Measurements from ENCODE around the gene RYR1.
"Not testable (repeated sequence)": the region's sequence is repeated elsewhere in the genome, so short reads cannot be mapped to it uniquely, and the experiment has no call there.

The RYR1 gene

GRCh38 chr19:38618590-38619360, 185.3 kb downstream of the RYR1 start, which contains the start of gene EIF3K:
Gene EIF3K, plus strand, starts transcription at chr19:38619188. Its CDS starts 81 bp downstream, at chr19:38619269.
- Histone ChIP-seq H3K4me1 (ENCODE audit: control insufficient read depth, insufficient read depth, low read length, poor library complexity, severe bottlenecking) (peaks cover 7% of the 10 kb centered on the region), H3K9me3 (ENCODE audit: control insufficient read depth, low read length) (no peaks in the 10 kb centered on the region), H3K27ac (ENCODE audit: low read depth, low read length, severe bottlenecking) (peak within 1 kb of the TSS; percentile 63), H3K4me3 (ENCODE audit: extremely low read depth, insufficient read depth, low read length, poor library complexity, severe bottlenecking) (peak within 1 kb of the TSS; percentile 96), H3K36me3 (ENCODE audit: control insufficient read depth, insufficient read depth, low read length) (peaks cover 32% of the 10 kb centered on the region)
- WGBS, 2 experiments (ENCODE audit: insufficient coverage in 2 of 2) = 4% methylated on average over 61 to 64 of the region's 64 CpGs

DNA sequence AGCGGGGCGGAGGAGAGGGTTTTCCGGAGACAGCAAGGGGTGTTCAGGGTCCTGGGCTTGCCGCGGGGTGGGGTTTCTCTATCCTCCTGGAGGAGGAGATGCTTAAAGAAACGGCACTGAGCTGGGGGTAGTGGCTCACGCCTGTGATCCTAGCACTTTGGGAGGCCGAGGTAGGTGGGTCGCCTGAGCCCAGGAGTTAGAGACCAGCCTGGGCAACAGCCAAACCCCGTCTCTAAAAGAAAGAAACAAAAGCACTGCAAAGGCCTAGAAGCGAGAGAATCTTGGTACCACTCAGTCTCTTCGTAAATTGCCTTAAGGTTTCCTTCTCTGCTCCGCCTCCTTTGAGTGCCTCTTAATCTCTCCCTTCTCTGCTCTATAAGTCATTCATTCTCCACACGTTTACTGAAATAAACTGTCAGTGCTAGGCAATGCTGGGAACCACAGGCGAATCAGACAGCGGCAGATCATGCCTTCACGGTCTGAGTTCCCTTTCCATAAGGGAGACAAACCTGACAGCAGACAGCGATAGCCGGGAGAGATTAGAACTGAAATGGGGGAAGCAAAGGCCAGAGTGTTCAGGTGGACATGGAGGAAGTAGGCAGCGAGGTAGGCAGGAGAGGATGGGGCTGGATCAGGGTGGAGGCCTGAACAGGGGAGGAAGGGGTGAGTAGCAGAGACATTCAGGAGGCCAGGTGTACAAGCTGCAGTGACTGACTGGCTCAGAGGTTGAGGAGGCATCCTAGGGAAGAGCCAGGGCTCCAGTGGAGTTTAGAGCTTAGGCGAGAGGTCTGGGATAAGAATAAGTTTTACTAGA, 186.1 kb downstream of the RYR1 start:
- peaks cover 7% of the 10 kb centered on the region for H3K4me1 ChIP-seq (ENCODE audit: control insufficient read depth, insufficient read depth, low read length, poor library complexity, severe bottlenecking)
- no peaks in the 10 kb centered on the region for H3K9me3 ChIP-seq (ENCODE audit: control insufficient read depth, low read length)
- H3K4me3 ChIP-seq (ENCODE audit: extremely low read depth, insufficient read depth, low read length, poor library complexity, severe bottlenecking) = peak overlapping the region; percentile 96
- WGBS, 2 experiments (ENCODE audit: insufficient coverage in 2 of 2) = 22 to 23% methylated on average over 20 of the region's 21 CpGs
- H3K27ac ChIP-seq (ENCODE audit: low read depth, low read length, severe bottlenecking) = peak overlapping the region; percentile 63
- peaks cover 39% of the 10 kb centered on the region for H3K36me3 ChIP-seq (ENCODE audit: control insufficient read depth, insufficient read depth, low read length)

- Histone ChIP-seq H3K4me3 (ENCODE audit: extremely low read depth, insufficient read depth, low read length, poor library complexity, severe bottlenecking) (no peak overlapping the region), H3K9me3 (ENCODE audit: control insufficient read depth, low read length) (no peaks in the 10 kb centered on the region), H3K36me3 (ENCODE audit: control insufficient read depth, insufficient read depth, low read length) (peaks cover 89% of the 10 kb centered on the region), H3K4me1 (ENCODE audit: control insufficient read depth, insufficient read depth, low read length, poor library complexity, severe bottlenecking) (no peaks in the 10 kb centered on the region), H3K27ac (ENCODE audit: low read depth, low read length, severe bottlenecking) (no peak overlapping the region)
- WGBS, 2 experiments (ENCODE audit: insufficient coverage in 2 of 2) = 94 to 100% methylated on average over 2 of the region's 3 CpGs
Observed at GRCh38 chr19:38624822-38625221, 191.3 kb downstream of the RYR1 start.

- WGBS, 2 experiments (ENCODE audit: insufficient coverage in 2 of 2) = 95 to 97% methylated on average over 2 to 4 of the region's 4 CpGs
- Histone ChIP-seq H3K4me1 (ENCODE audit: control insufficient read depth, insufficient read depth, low read length, poor library complexity, severe bottlenecking) (peaks cover 3% of the 10 kb centered on the region), H3K36me3 (ENCODE audit: control insufficient read depth, insufficient read depth, low read length) (peaks cover 87% of the 10 kb centered on the region)
Observed at GRCh38 chr19:38626401-38626800, 192.9 kb downstream of the RYR1 start.

GRCh38 chr19:38629568-38629967, 196.1 kb downstream of the RYR1 start:
- no peak overlapping the region for H3K27ac ChIP-seq (ENCODE audit: low read depth, low read length, severe bottlenecking)
- no peaks in the 10 kb centered on the region for H3K9me3 ChIP-seq (ENCODE audit: control insufficient read depth, low read length)
- 95 to 100% methylated on average over 5 to 6 of the region's 6 CpGs for WGBS, 2 experiments (ENCODE audit: insufficient coverage in 2 of 2)
- peaks cover 77% of the 10 kb centered on the region for H3K36me3 ChIP-seq (ENCODE audit: control insufficient read depth, insufficient read depth, low read length)
- H3K4me1 ChIP-seq (ENCODE audit: control insufficient read depth, insufficient read depth, low read length, poor library complexity, severe bottlenecking) = peaks cover 3% of the 10 kb centered on the region
- H3K4me3 ChIP-seq (ENCODE audit: extremely low read depth, insufficient read depth, low read length, poor library complexity, severe bottlenecking) = no peak overlapping the region

More at GRCh38 chr19:38626401-38626800, 192.9 kb downstream of the RYR1 start:
- H3K27ac ChIP-seq (ENCODE audit: low read depth, low read length, severe bottlenecking) = no peak overlapping the region
- no peak overlapping the region for H3K4me3 ChIP-seq (ENCODE audit: extremely low read depth, insufficient read depth, low read length, poor library complexity, severe bottlenecking)
- H3K9me3 ChIP-seq (ENCODE audit: control insufficient read depth, low read length) = no peaks in the 10 kb centered on the region

DNA sequence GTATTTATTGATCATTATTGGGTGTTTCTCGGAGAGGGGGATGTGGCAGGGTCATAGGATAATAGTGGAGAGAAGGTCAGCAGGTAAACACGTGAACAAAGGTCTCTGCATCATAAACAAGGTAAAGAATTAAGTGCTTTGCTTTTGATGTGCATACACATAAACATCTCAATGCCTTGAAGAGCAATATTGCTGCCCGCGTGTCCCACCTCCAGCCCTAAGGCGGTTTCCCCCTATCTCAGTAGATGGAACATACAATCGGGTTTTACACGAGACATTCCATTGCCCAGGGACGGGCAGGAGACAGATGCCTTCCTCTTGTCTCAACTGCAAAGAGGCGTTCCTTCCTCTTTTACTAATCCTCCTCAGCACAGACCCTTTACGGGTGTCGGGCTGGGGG, 197.8 kb downstream of the RYR1 start:
- not testable (repeated sequence) for H3K4me3 ChIP-seq (ENCODE audit: extremely low read depth, insufficient read depth, low read length, poor library complexity, severe bottlenecking); H3K4me1 ChIP-seq (ENCODE audit: control insufficient read depth, insufficient read depth, low read length, poor library complexity, severe bottlenecking); H3K27ac ChIP-seq (ENCODE audit: low read depth, low read length, severe bottlenecking); H3K9me3 ChIP-seq (ENCODE audit: control insufficient read depth, low read length)
- peaks cover 76% of the 10 kb centered on the region for H3K36me3 ChIP-seq (ENCODE audit: control insufficient read depth, insufficient read depth, low read length)
- 73 to 91% methylated on average over 4 to 5 of the region's 11 CpGs for WGBS, 2 experiments (ENCODE audit: insufficient coverage in 2 of 2)

DNA sequence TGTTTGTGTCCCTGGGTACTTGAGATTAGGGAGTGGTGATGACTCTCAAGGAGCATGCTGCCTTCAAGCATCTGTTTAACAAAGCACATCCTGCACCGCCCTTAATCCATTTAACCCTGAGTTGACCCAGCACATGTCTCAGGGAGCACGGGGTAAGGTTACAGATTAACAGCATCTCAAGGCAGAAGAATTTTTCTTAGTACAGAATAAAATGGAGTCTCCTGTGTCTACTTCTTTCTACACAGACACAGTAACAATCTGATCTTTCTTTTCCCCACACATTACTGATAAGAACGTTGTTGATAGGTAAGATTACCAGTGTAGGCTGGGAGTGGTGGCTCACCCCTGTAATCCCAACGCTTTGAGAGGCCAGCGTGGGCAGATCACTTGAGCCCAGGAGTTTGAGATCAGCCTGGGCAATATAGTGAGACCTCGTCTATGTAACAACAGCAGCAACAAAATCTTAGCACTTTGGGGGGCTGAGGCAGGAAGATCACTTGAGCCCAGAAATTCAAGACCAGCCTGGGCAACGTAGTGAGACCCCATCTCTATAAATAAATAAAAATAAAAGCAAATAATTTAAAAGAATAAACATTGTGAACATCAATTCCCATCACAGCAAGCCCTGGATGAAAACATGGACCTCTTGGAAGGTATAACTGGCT, 198.5 kb downstream of the RYR1 start:
- H3K4me1 ChIP-seq (ENCODE audit: control insufficient read depth, insufficient read depth, low read length, poor library complexity, severe bottlenecking); H3K9me3 ChIP-seq (ENCODE audit: control insufficient read depth, low read length); H3K4me3 ChIP-seq (ENCODE audit: extremely low read depth, insufficient read depth, low read length, poor library complexity, severe bottlenecking); H3K27ac ChIP-seq (ENCODE audit: low read depth, low read length, severe bottlenecking): not testable (repeated sequence)
- peaks cover 70% of the 10 kb centered on the region for H3K36me3 ChIP-seq (ENCODE audit: control insufficient read depth, insufficient read depth, low read length)
- 81% methylated on average over 4 of the region's 7 CpGs; no CpG with 5 or more reads in 1 of the 2 experiments for WGBS, 2 experiments (ENCODE audit: insufficient coverage in 2 of 2)

DNA sequence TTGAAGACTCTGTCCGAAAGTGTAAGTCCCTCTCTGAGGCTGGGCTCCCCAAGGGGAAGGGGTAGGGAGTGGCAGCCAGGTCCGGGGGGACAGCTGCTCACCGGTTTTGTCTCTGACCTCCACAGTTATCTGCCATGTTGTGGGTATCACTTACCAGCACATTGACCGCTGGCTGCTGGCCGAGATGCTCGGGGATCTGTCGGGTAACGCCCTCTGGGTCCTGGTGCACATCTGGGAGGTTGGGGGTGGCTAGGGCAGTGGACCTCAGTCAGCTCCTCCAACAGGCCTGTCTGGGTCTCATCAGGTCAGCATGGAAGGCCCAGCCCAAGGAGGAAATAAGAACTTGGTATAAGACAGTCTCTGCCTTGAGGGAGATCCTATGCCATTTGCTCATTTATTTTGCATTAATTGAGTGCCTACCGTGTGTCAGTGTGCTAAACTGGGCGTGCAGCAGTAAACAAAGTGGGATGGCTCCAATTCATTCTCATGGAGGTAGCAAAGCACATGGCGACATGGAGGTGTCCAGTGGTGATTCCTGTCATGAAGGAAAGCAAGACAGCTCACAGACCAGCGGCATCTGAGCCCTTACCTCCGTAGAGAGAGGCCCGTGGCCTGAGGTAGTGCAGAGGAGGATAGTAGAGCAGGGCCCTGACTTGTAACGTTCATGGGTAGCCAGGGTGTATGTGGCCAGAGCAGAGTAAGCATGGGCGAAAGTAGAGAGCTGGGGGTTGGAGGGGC, 199.2 kb downstream of the RYR1 start:
- peaks cover 3% of the 10 kb centered on the region for H3K4me1 ChIP-seq (ENCODE audit: control insufficient read depth, insufficient read depth, low read length, poor library complexity, severe bottlenecking)
- 94 to 97% methylated on average over 15 of the region's 16 CpGs for whole genome bisulfite sequencing, 2 experiments (ENCODE audit: insufficient coverage in 2 of 2)
- H3K36me3 ChIP-seq (ENCODE audit: control insufficient read depth, insufficient read depth, low read length) = peaks cover 67% of the 10 kb centered on the region
- H3K4me3 ChIP-seq (ENCODE audit: extremely low read depth, insufficient read depth, low read length, poor library complexity, severe bottlenecking) = no peak overlapping the region
- no peak overlapping the region for H3K27ac ChIP-seq (ENCODE audit: low read depth, low read length, severe bottlenecking)
- H3K9me3 ChIP-seq (ENCODE audit: control insufficient read depth, low read length) = no peaks in the 10 kb centered on the region

DNA sequence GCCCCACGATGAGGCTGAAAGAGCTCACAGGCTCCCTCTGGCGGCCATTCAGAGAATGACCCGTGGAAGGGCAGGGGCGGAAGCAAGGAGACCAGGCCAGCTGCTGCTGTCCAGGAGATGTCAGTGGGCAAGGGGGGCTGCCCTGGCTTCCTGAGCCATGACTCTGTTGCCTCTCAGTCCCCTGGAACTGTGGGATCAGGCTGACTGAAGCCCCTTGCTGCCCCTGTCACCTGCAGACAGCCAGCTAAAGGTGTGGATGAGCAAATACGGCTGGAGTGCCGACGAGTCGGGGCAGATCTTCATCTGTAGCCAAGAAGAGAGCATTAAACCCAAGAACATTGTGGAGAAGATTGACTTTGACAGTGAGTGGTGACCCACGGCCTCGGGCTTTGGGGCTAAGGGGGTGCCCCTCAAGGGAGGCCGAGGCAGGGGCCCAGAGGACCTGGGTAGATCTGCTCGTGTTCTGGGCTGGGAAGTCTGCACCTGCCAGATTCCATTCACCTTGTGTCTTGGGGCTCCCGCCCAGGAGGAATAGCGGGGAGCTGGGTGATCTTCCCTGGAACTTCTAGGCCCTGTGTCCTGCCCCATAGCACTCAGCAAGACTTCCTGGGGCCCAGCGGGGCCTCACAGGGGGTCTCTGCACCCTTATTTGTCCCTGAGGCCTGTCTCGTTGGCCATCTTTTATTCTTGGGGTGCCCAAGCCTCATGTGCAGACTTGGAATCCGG, 201.4 kb downstream of the RYR1 start:
- peaks cover 53% of the 10 kb centered on the region for H3K36me3 ChIP-seq (ENCODE audit: control insufficient read depth, insufficient read depth, low read length)

More for the DNA sequence above, 201.4 kb downstream of the RYR1 start:
- Histone ChIP-seq H3K27ac (ENCODE audit: low read depth, low read length, severe bottlenecking) (no peak overlapping the region), H3K4me1 (ENCODE audit: control insufficient read depth, insufficient read depth, low read length, poor library complexity, severe bottlenecking) (peaks cover 3% of the 10 kb centered on the region), H3K4me3 (ENCODE audit: extremely low read depth, insufficient read depth, low read length, poor library complexity, severe bottlenecking) (no peak overlapping the region), H3K9me3 (ENCODE audit: control insufficient read depth, low read length) (no peaks in the 10 kb centered on the region)
- WGBS, 2 experiments (ENCODE audit: insufficient coverage in 2 of 2) = 76 to 78% methylated on average over 17 of the region's 17 CpGs

All from mesodermal cell (in vitro differentiated cells).